GM12878 (cell line): ENCODE results near the gene DPP6. TPM values are rescaled to one million over a fixed set of nuclear protein-coding genes. Genes with fewer than 3 reads are reported as not detected.

Experiments used
- ATAC-seq: fragments of 200-7000 bp; cut with Tn5 transposase; 3 replicates; pipeline ENCODE4 v1.9.1; 2020; ENCODE audit warnings: mild to moderate bottlenecking, moderate library complexity
- BruUV-seq: library from RNA; stranded (reverse); fragments of 400-500 nt; replicated peaks from 2 replicates; lab custom pipeline; 2021; lab: Mats Ljungman, UMichigan
- CTCF ChIA-PET: fragments of 300-600 bp; sonication (Branson Sonifier 250); formaldehyde crosslinking; extraction: SDS; loops from one replicate; lab custom pipeline; 2021; ENCODE audit warnings: inconsistent platforms; lab: Yijun Ruan, JAX
- POLR2A ChIA-PET: fragments of 350-600 bp; formaldehyde crosslinking; extraction: SDS; loops from one replicate; lab custom pipeline; 2021; ENCODE audit warnings: inconsistent platforms; lab: Charles Lee
- RAD21 ChIA-PET: fragments of 300-600 bp; sonication (Branson Sonifier 250); formaldehyde crosslinking; loops from one replicate; lab custom pipeline; 2023; ENCODE audit warnings: antibody characterized with exemption; ENCODE audit not compliant: unreplicated experiment; lab: Charles Lee
- SMC1A ChIA-PET: fragments of 300-600 bp; sonication (Branson Sonifier 250); formaldehyde crosslinking; loops from one replicate; lab custom pipeline; 2023; ENCODE audit not compliant: unreplicated experiment, uncharacterized antibody; lab: Charles Lee
- DNase-seq: peaks from one replicate; pipeline ENCODE4 v3.0.0-alpha.2; 2011; ENCODE audit warnings: low read depth, low spot score
- FAIRE-seq: peaks from 3 replicates; lab custom pipeline; 2011; peaks lifted over from hg19 to GRCh38; lab: Jason Lieb, UNC
- H2AFZ ChIP-seq: 2 replicates; pipeline ENCODE4 v1.6.0; 2011; ENCODE audit warnings: low read depth, low read length, control low read depth; ENCODE audit not compliant: control insufficient read depth
- H3K27ac ChIP-seq: 2 replicates; pipeline ENCODE4 v1.5.1; 2011; ENCODE audit warnings: control low read depth; ENCODE audit not compliant: control insufficient read depth, insufficient read depth
- H3K27me3 ChIP-seq, 2 experiments: replicated peaks in 1 of 2; 2 replicates each; pipeline versions ENCODE4 v1.6.0 to v1.6.1; 2011; ENCODE audit warnings: low read length in 1 of 2; ENCODE audit not compliant: control insufficient read depth in 2 of 2, insufficient read depth in 2 of 2
- H3K36me3 ChIP-seq, 2 experiments: 2 replicates each; pipeline ENCODE4 v1.5.1; 2011; ENCODE audit warnings: low read length in 1 of 2; ENCODE audit not compliant: control insufficient read depth in 2 of 2, insufficient read depth in 2 of 2
- H3K4me1 ChIP-seq: 2 replicates; pipeline ENCODE4 v1.6.1; 2011; ENCODE audit warnings: mild to moderate bottlenecking, low read length, moderate library complexity, mixed read lengths; ENCODE audit not compliant: control insufficient read depth, insufficient read depth
- H3K4me2 ChIP-seq: 2 replicates; pipeline ENCODE4 v1.6.0; 2011; ENCODE audit warnings: control low read depth; ENCODE audit not compliant: control insufficient read depth, insufficient read depth
- H3K4me3 ChIP-seq: fragments of 200-600 bp; sonication (generic); 2 replicates; pipeline ENCODE4 v1.5.1; 2016
- H3K79me2 ChIP-seq: 2 replicates; pipeline ENCODE4 v1.6.0; 2011; ENCODE audit warnings: low read length; ENCODE audit not compliant: control insufficient read depth, insufficient read depth
- H3K9ac ChIP-seq: 2 replicates; pipeline ENCODE4 v1.8.0; 2011; ENCODE audit warnings: low read length, control low read depth, mixed read lengths; ENCODE audit not compliant: control insufficient read depth, insufficient read depth
- H3K9me3 ChIP-seq: replicated peaks from 3 replicates; pipeline ENCODE4 v1.5.1; 2011; ENCODE audit warnings: mild to moderate bottlenecking, low read length; ENCODE audit not compliant: control insufficient read depth, insufficient read depth
- H4K20me1 ChIP-seq: 2 replicates; pipeline ENCODE4 v1.6.0; 2011; ENCODE audit not compliant: control insufficient read depth, insufficient read depth
- RAD51 ChIP-seq: fragments of 450-650 bp; IDR thresholded peaks from 2 replicates; pipeline ENCODE4 v1.6.1; 2016; ENCODE audit warnings: moderate library complexity, mild to moderate bottlenecking, inconsistent platforms
- SREBF2 ChIP-seq: IDR thresholded peaks from 2 replicates; pipeline ENCODE4 v1.6.1; 2012; ENCODE audit warnings: mild to moderate bottlenecking, low read length
- WGBS: methylation state at CpG from one replicate; pipeline ENCODE4 v1.1.6; 2016; ENCODE audit warnings: low lambda C conversion rate; ENCODE audit not compliant: insufficient replicate concordance, insufficient coverage; ENCODE audit errors: missing lambda C conversion rate; 5-methylcytosine and 5-hydroxymethylcytosine counted together
- in situ Hi-C: fragments of 300-500 bp; cut with MboI; formaldehyde crosslinking; loops from 9 replicates; pipeline ENCODE4 v1.14.3; 2018; ENCODE audit warnings: mixed read lengths
- intact Hi-C: fragments of 100-400 bp; cut with micrococcal nuclease; formaldehyde crosslinking; loops from one replicate; pipeline ENCODE4 v1.14.2; 2022; ENCODE audit not compliant: unreplicated experiment
- polyA plus RNA-seq, 11 experiments: library from polyadenylated mRNA; depleted of rRNA in 4 of 11; unstranded in 6 of 11; stranded (reverse) in 5 of 11; fragments of >200 nt; fragmentation: Nextera tagmentation in 4 of 11; fragmentation: Illumina TruSeq in 1 of 11; extraction: Ambion mirVana in 4 of 11; extraction: Trizol in 1 of 11; gene quantifications; 1 replicate in 1 of 11; 2 replicates in 10 of 11; pipeline versions ENCODE4 v1.2.1 to v1.2.3, GENCODE V29; 2011 to 2016; ENCODE audit warnings: inconsistent platforms in 2 of 11, missing spikeins in 2 of 11, low read depth in 1 of 11
- total RNA-seq, 4 experiments: library from RNA; depleted of rRNA in 3 of 4; stranded (reverse); fragments of >200 nt in 3 of 4; fragmentation: Illumina TruSeq in 1 of 4; extraction: Trizol in 1 of 4; gene quantifications; 2 replicates each; pipeline versions ENCODE4 v1.2.1 to v1.2.3, GENCODE V29; 2013 to 2021
- TF ChIP-seq, protein P1 (sequence below): fragments of 150-350 bp; IDR thresholded peaks from 2 replicates; pipeline ENCODE4 v1.6.1; 2016; ENCODE audit warnings: low read depth, low read length

The DPP6 gene
- total and polyA plus RNA-seq, 10 of the 15 experiments (the other 5 are each of a cell fraction or from before 2014, with no cell fraction given): not detected

DNA sequence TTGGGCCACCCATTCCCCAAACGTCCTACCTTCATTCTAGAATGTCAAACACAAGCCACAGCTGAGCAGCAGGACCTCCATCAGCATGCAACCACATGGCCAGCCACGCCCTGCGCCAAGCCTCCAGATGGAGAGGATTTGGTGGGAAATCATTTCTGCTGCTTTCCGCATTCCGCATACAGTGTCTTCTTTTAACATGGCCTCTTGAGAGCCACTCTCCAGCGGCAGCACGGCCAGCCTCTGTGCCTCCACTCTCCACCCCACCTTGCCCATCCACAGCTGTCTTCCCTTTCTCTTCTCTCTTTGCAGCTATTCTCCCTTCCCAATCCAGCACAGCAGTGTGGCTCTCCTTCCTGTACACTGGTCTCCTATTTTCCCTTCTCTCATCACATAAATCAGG is 561.6 kb downstream of the DPP6 start (continued):
- TF ChIP-seq, protein P1, sequence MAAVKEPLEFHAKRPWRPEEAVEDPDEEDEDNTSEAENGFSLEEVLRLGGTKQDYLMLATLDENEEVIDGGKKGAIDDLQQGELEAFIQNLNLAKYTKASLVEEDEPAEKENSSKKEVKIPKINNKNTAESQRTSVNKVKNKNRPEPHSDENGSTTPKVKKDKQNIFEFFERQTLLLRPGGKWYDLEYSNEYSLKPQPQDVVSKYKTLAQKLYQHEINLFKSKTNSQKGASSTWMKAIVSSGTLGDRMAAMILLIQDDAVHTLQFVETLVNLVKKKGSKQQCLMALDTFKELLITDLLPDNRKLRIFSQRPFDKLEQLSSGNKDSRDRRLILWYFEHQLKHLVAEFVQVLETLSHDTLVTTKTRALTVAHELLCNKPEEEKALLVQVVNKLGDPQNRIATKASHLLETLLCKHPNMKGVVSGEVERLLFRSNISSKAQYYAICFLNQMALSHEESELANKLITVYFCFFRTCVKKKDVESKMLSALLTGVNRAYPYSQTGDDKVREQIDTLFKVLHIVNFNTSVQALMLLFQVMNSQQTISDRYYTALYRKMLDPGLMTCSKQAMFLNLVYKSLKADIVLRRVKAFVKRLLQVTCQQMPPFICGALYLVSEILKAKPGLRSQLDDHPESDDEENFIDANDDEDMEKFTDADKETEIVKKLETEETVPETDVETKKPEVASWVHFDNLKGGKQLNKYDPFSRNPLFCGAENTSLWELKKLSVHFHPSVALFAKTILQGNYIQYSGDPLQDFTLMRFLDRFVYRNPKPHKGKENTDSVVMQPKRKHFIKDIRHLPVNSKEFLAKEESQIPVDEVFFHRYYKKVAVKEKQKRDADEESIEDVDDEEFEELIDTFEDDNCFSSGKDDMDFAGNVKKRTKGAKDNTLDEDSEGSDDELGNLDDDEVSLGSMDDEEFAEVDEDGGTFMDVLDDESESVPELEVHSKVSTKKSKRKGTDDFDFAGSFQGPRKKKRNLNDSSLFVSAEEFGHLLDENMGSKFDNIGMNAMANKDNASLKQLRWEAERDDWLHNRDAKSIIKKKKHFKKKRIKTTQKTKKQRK: no peak
- TF ChIP-seq RAD51: no peak

DNA sequence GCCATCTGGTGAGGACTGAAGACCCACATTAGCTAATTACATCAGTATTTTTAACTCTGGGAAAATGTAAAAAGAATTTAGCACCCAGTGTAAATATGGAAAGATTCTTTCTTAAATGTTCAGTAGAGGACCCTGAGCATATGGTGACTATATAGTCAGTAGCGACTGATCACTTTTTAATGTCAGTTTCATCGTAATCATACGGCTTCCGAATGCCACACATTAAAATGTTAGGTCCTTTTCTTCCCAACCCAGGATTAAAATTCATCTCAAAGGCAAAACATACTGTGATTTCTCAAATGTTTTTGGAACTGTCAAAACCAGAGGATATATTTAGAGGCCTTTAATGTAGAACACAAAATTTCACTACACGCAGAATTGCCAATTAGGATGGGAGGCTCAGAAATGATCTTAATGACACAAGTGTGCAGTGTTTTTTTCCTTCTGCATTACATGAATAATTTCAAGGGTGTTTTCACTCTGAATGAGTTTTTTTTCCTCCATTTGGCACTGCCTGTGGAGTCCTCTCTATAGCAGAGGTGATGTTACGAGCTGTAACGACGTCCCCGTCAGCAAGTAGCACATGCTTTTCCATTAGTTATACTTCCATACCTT is 568.0 kb downstream of the DPP6 start:
- CTCF ChIA-PET: no interaction called here
- SMC1A ChIA-PET: no interaction called here
- Histone ChIP-seq H3K27me3 (no peaks in the 10 kb centered on the region), H3K36me3 (no peaks in the 10 kb centered on the region), H3K9me3 (no peaks in the 10 kb centered on the region), H3K9ac (no peak overlapping the region), H3K4me1 (no peaks in the 10 kb centered on the region), H3K4me3 (no peak overlapping the region), H3K4me2 (no peak overlapping the region), H2AFZ (no peak overlapping the region), H3K79me2 (no peaks in the 10 kb centered on the region), H4K20me1 (no peaks in the 10 kb centered on the region), H3K27ac (no peak overlapping the region)
- FAIRE-seq (no peak), ATAC-seq (no peak), DNase-seq (no peak)
- in situ Hi-C loops: no loop called here
- POLR2A ChIA-PET: no interaction called here
- intact Hi-C loops: no loop called here
- RAD21 ChIA-PET: no interaction called here
- BruUV-seq: no TSS peak
- TF ChIP-seq SREBF2: no peak
- 90% methylated on average over 9 of the region's 9 CpGs for WGBS
